IMR-90 (cell line): Measurements from ENCODE around the gene TNFRSF18. TPM values are rescaled to one million over a fixed set of nuclear protein-coding genes. Genes with fewer than 3 reads are reported as not detected.

Source experiments
- ATAC-seq: fragments of 200-7000 bp; cut with Tn5 transposase; 2 replicates; pipeline ENCODE4 v1.9.1; 2020; ENCODE audit warnings: low read depth, mild to moderate bottlenecking, moderate library complexity
- BruUV-seq: library from RNA; stranded (reverse); fragments of 400-500 nt; replicated peaks from 2 replicates; lab custom pipeline; 2021; lab: Mats Ljungman, UMichigan
- CTCF ChIA-PET: fragments of 300-600 bp; formaldehyde crosslinking; extraction: SDS; loops from one replicate; lab custom pipeline; 2021; ENCODE audit warnings: antibody characterized with exemption; lab: Yijun Ruan, JAX
- POLR2A ChIA-PET: fragments of 300-600 bp; sonication (Branson Sonifier 250); formaldehyde crosslinking; loops from one replicate; lab custom pipeline; 2022; ENCODE audit warnings: antibody characterized with exemption; ENCODE audit not compliant: unreplicated experiment; lab: Charles Lee
- DNase-seq: peaks from one replicate; pipeline ENCODE4 v3.0.0; 2013
- H2AFZ ChIP-seq: replicated peaks from 2 replicates; pipeline ENCODE3; 2013; ENCODE audit warnings: low read length, mild to moderate bottlenecking; ENCODE audit not compliant: poor library complexity
- H2AK5ac ChIP-seq: 2 replicates; pipeline ENCODE4 v1.6.1; 2013; ENCODE audit warnings: low read depth, low read length, inconsistent platforms
- H2AK9ac ChIP-seq: replicated peaks from 2 replicates; pipeline ENCODE3; 2013; ENCODE audit warnings: mild to moderate bottlenecking, low read depth, low read length, moderate library complexity; ENCODE audit not compliant: poor library complexity
- H2BK120ac ChIP-seq: 2 replicates; pipeline ENCODE4 v1.6.1; 2013; ENCODE audit warnings: low read depth, low read length, inconsistent platforms
- H2BK15ac ChIP-seq: 3 replicates; pipeline ENCODE4 v1.6.1; 2013; ENCODE audit warnings: low read depth, low read length, inconsistent platforms
- H2BK20ac ChIP-seq: 2 replicates; pipeline ENCODE4 v1.6.1; 2013; ENCODE audit warnings: low read depth, mild to moderate bottlenecking, inconsistent platforms, low read length, moderate library complexity
- H2BK5ac ChIP-seq: 2 replicates; pipeline ENCODE4 v1.6.1; 2013; ENCODE audit warnings: mild to moderate bottlenecking, low read depth, low read length, inconsistent platforms; ENCODE audit not compliant: poor library complexity, severe bottlenecking
- H3K14ac ChIP-seq: replicated peaks from 2 replicates; pipeline ENCODE4 v1.6.1; 2013; ENCODE audit warnings: low read depth, low read length, inconsistent platforms
- H3K18ac ChIP-seq: 2 replicates; pipeline ENCODE4 v1.6.1; 2013; ENCODE audit warnings: low read depth, low read length, control low read depth
- H3K23ac ChIP-seq: 2 replicates; pipeline ENCODE4 v1.6.1; 2013; ENCODE audit warnings: low read depth, low read length, inconsistent platforms
- H3K27ac ChIP-seq: 2 replicates; pipeline ENCODE4 v1.5.1; 2013; ENCODE audit warnings: mild to moderate bottlenecking, control low read depth, low read length; ENCODE audit not compliant: insufficient read depth
- H3K27me3 ChIP-seq: 2 replicates; pipeline ENCODE4 v1.6.1; 2013; ENCODE audit warnings: low read length; ENCODE audit not compliant: control insufficient read depth, insufficient read depth
- H3K36me3 ChIP-seq: 2 replicates; pipeline ENCODE4 v1.6.1; 2013; ENCODE audit warnings: low read length, mixed read lengths; ENCODE audit not compliant: control insufficient read depth, insufficient read depth
- H3K4ac ChIP-seq: 2 replicates; pipeline ENCODE4 v1.6.1; 2013; ENCODE audit warnings: low read depth, low read length, inconsistent platforms
- H3K4me1 ChIP-seq: 2 replicates; pipeline ENCODE4 v1.6.1; 2013; ENCODE audit warnings: low read length, mixed read lengths; ENCODE audit not compliant: control insufficient read depth, insufficient read depth
- H3K4me2 ChIP-seq: 2 replicates; pipeline ENCODE4 v1.6.1; 2013; ENCODE audit warnings: low read depth, mild to moderate bottlenecking, control low read depth, low read length, moderate library complexity
- H3K4me3 ChIP-seq: 2 replicates; pipeline ENCODE4 v1.5.1; 2013; ENCODE audit warnings: low read depth, mild to moderate bottlenecking, control low read depth, low read length, moderate library complexity; ENCODE audit not compliant: insufficient read depth
- H3K56ac ChIP-seq: 2 replicates; pipeline ENCODE4 v1.6.1; 2013; ENCODE audit warnings: low read length, inconsistent platforms; ENCODE audit not compliant: insufficient read depth; ENCODE audit errors: extremely low read depth
- H3K79me1 ChIP-seq, 2 experiments: 2 replicates each; pipeline ENCODE4 v1.6.1; 2013; ENCODE audit warnings: low read length in 2 of 2, inconsistent platforms in 1 of 2, low read depth in 1 of 2
- H3K9ac ChIP-seq: 2 replicates; pipeline ENCODE4 v1.6.1; 2013; ENCODE audit warnings: low read depth, low read length, control low read depth
- H3K9me1 ChIP-seq: 2 replicates; pipeline ENCODE4 v1.6.1; 2013; ENCODE audit warnings: low read length, inconsistent platforms; ENCODE audit not compliant: insufficient read depth
- H3K9me3 ChIP-seq: 2 replicates; pipeline ENCODE4 v1.6.1; 2013; ENCODE audit warnings: low read length; ENCODE audit not compliant: control insufficient read depth, insufficient read depth
- H4K20me1 ChIP-seq: 2 replicates; pipeline ENCODE4 v1.6.1; 2013; ENCODE audit warnings: low read length, inconsistent platforms; ENCODE audit not compliant: insufficient read depth
- H4K5ac ChIP-seq: 2 replicates; pipeline ENCODE4 v1.6.1; 2013; ENCODE audit warnings: mild to moderate bottlenecking, low read depth, low read length, control low read depth
- H4K8ac ChIP-seq, 2 experiments: 2 replicates each; pipeline ENCODE4 v1.6.1; 2013; ENCODE audit warnings: low read depth in 2 of 2, low read length in 2 of 2, control low read depth in 1 of 2, inconsistent platforms in 1 of 2
- H4K91ac ChIP-seq: 2 replicates; pipeline ENCODE4 v1.6.1; 2013; ENCODE audit warnings: low read depth, low read length, inconsistent platforms; ENCODE audit not compliant: insufficient read depth
- BHLHE40 ChIP-seq: fragments of 150-350 bp; IDR thresholded peaks from 2 replicates; pipeline ENCODE4 v1.6.1; 2016; ENCODE audit warnings: mild to moderate bottlenecking, low read depth, low read length
- CEBPB ChIP-seq: IDR thresholded peaks from 2 replicates; pipeline ENCODE4 v1.6.1; 2012; ENCODE audit warnings: low read depth, low read length, improper control_type of control experiment
- CHD1 ChIP-seq: IDR thresholded peaks from 2 replicates; pipeline ENCODE4 v1.6.1; 2012; ENCODE audit warnings: low read depth, low read length, improper control_type of control experiment
- FOS ChIP-seq: fragments of 150-350 bp; IDR thresholded peaks from 2 replicates; pipeline ENCODE4 v1.6.1; 2016; ENCODE audit warnings: low read depth, low read length
- MAFK ChIP-seq: IDR thresholded peaks from 2 replicates; pipeline ENCODE4 v1.6.1; 2012; ENCODE audit warnings: low read depth, low read length, improper control_type of control experiment
- MAZ ChIP-seq: IDR thresholded peaks from 2 replicates; pipeline ENCODE4 v1.6.1; 2012; ENCODE audit warnings: low read depth, mild to moderate bottlenecking, low read length, improper control_type of control experiment, moderate library complexity, borderline replicate concordance
- MXI1 ChIP-seq: IDR thresholded peaks from 2 replicates; pipeline ENCODE4 v1.6.1; 2012; ENCODE audit warnings: low read depth, mild to moderate bottlenecking, low read length, moderate library complexity, borderline replicate concordance
- NFE2L2 ChIP-seq: fragments of 150-350 bp; IDR thresholded peaks from 2 replicates; pipeline ENCODE4 v1.6.1; 2016; ENCODE audit warnings: low read depth, mild to moderate bottlenecking, low read length
- POLR2A ChIP-seq: IDR thresholded peaks from 2 replicates; pipeline ENCODE4 v1.6.1; 2012; ENCODE audit warnings: mild to moderate bottlenecking, low read depth, low read length
- RAD21 ChIP-seq: IDR thresholded peaks from 2 replicates; pipeline ENCODE4 v1.6.1; 2012; ENCODE audit warnings: low read length, improper control_type of control experiment
- RCOR1 ChIP-seq: IDR thresholded peaks from 2 replicates; pipeline ENCODE4 v1.6.1; 2012; ENCODE audit warnings: mild to moderate bottlenecking, low read length, improper control_type of control experiment; ENCODE audit not compliant: insufficient replicate concordance
- RFX5 ChIP-seq: IDR thresholded peaks from 2 replicates; pipeline ENCODE4 v1.8.0; 2012; ENCODE audit warnings: low read depth, mild to moderate bottlenecking, low read length, moderate library complexity
- SMC3 ChIP-seq: fragments of 150-350 bp; IDR thresholded peaks from 2 replicates; pipeline ENCODE4 v1.6.1; 2016; ENCODE audit warnings: low read depth, mild to moderate bottlenecking, antibody characterized with exemption, low read length, moderate library complexity
- WGBS, 2 experiments: methylation state at CpG; one replicate each; pipeline versions ENCODE4 v1.1.5 to v1.1.7; 2013; ENCODE audit warnings: missing lambda C conversion rate in 2 of 2; ENCODE audit not compliant: insufficient read length in 1 of 2; ENCODE audit errors: extremely low coverage in 2 of 2; 5-methylcytosine and 5-hydroxymethylcytosine counted together
- dilution Hi-C: fragments of 300-500 bp; cut with HindIII; formaldehyde crosslinking; loops from one replicate; pipeline ENCODE4 v1.14.3; 2018; ENCODE audit warnings: low sequenced_read_pairs; ENCODE audit not compliant: unreplicated experiment
- in situ Hi-C: fragments of 300-500 bp; cut with MboI; formaldehyde crosslinking; loops from 3 replicates; pipeline ENCODE4 v1.14.3; 2019; ENCODE audit warnings: low sequenced_read_pairs, inconsistent platforms, mixed read lengths
- intact Hi-C: fragments of 100-400 bp; cut with micrococcal nuclease; formaldehyde crosslinking; loops from 2 replicates; pipeline ENCODE4 v1.10.0; 2022
- polyA plus RNA-seq, 3 experiments: library from polyadenylated mRNA; depleted of rRNA; stranded (reverse); fragments of >200 nt; gene quantifications; 2 replicates each; pipeline ENCODE4 v1.2.3, GENCODE V29; 2012; ENCODE audit warnings: low replicate concordance in 1 of 3
- total RNA-seq: library from RNA; depleted of rRNA; stranded (reverse); fragments of >200 nt; gene quantifications from 2 replicates; pipeline ENCODE4 v1.2.3, GENCODE V29; 2012
- TF ChIP-seq, protein P1 (sequence below): fragments of 150-350 bp; IDR thresholded peaks from 2 replicates; pipeline ENCODE4 v1.6.1; 2016; ENCODE audit warnings: low read depth, mild to moderate bottlenecking, low read length, moderate library complexity, borderline replicate concordance
- TF ChIP-seq, protein P2 (sequence below): conservative IDR thresholded peaks from 2 replicates; pipeline ENCODE4 v1.5.1; 2012; ENCODE audit warnings: mild to moderate bottlenecking, low read depth, low read length, improper control_type of control experiment
- TF ChIP-seq, protein P3 (sequence below): fragments of 150-350 bp; IDR thresholded peaks from 2 replicates; pipeline ENCODE4 v1.6.1; 2017; ENCODE audit warnings: mild to moderate bottlenecking, antibody characterized with exemption, low read length, low read depth

Gene TNFRSF18
- total and polyA plus RNA-seq, 2 of the 4 experiments (the other 2 are of a cell fraction), result 0.18 to 1.0 TPM

DNA sequence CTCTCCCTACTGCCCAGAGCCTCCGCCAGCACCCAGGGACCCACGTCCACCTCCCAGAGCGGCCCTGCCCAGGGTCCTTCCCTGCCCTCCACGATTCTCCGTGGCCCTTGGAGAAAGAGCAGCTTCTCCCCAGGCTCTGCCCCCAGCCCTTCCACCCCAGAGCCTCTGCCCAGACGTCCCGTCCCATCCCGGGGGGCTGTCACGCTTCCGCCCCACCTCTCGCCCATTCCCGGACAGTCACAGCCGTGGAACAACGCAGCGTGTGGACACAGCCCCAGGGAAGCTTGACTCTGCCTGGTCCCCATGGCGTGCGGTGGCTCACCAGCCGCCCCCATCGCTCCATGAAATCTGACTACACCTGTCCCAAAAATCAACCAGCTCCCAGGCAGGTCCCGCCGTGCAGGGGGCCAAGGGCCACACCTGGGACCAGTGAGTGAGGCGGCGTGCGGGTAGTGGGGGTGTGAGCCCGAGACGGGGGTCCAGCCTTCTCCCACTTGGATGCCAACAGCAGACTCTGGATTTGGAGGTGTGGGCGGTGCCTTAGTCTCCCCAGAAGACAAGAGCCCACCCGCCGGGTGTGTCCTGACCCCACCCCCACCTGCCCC is 45.2 kb downstream of the TNFRSF18 start:
- H2BK20ac ChIP-seq, result no peak overlapping the region
- no peaks in the 10 kb centered on the region; the same call in 1 of the 2 replicates for H3K9me1 ChIP-seq
- H3K18ac ChIP-seq, result no peak overlapping the region
- H3K36me3 ChIP-seq, result no peaks in the 10 kb centered on the region
- H3K14ac ChIP-seq, result no peak overlapping the region
- H2BK120ac ChIP-seq, result no peak overlapping the region
- ChIA-PET CTCF (no interaction called here), POLR2A (no interaction called here)
- H3K27ac ChIP-seq, result no peak overlapping the region
- H3K4me1 ChIP-seq, result peaks cover 11% of the 10 kb centered on the region
- H3K27me3 ChIP-seq, result peaks cover 11% of the 10 kb centered on the region; the same call in 1 of the 2 replicates
- no peak overlapping the region for H2AK9ac ChIP-seq
- no peak overlapping the region for H2BK15ac ChIP-seq
- WGBS, 2 experiments, result 95% methylated on average over 8 of the region's 29 CpGs; no CpG with 5 or more reads in 1 of the 2 experiments
- no peaks in the 10 kb centered on the region for H4K20me1 ChIP-seq
- ATAC-seq, result no peak
- no peaks in the 10 kb centered on the region for H3K79me1 ChIP-seq
- H3K9me3 ChIP-seq, result no peaks in the 10 kb centered on the region
- H3K4me2 ChIP-seq, result no peak overlapping the region
- no peak overlapping the region for H4K91ac ChIP-seq
- TF ChIP-seq RAD21 (no peak), SMC3 (no peak), NFE2L2 (no peak), RFX5 (no peak), MAFK (no peak), MXI1 (no peak), BHLHE40 (no peak), CEBPB (no peak), FOS (no peak), POLR2A (no peak), RCOR1 (no peak), CHD1 (no peak), MAZ (no peak)
- TF ChIP-seq, protein P1, sequence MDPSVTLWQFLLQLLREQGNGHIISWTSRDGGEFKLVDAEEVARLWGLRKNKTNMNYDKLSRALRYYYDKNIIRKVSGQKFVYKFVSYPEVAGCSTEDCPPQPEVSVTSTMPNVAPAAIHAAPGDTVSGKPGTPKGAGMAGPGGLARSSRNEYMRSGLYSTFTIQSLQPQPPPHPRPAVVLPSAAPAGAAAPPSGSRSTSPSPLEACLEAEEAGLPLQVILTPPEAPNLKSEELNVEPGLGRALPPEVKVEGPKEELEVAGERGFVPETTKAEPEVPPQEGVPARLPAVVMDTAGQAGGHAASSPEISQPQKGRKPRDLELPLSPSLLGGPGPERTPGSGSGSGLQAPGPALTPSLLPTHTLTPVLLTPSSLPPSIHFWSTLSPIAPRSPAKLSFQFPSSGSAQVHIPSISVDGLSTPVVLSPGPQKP, result no peak
- TF ChIP-seq, protein P2, sequence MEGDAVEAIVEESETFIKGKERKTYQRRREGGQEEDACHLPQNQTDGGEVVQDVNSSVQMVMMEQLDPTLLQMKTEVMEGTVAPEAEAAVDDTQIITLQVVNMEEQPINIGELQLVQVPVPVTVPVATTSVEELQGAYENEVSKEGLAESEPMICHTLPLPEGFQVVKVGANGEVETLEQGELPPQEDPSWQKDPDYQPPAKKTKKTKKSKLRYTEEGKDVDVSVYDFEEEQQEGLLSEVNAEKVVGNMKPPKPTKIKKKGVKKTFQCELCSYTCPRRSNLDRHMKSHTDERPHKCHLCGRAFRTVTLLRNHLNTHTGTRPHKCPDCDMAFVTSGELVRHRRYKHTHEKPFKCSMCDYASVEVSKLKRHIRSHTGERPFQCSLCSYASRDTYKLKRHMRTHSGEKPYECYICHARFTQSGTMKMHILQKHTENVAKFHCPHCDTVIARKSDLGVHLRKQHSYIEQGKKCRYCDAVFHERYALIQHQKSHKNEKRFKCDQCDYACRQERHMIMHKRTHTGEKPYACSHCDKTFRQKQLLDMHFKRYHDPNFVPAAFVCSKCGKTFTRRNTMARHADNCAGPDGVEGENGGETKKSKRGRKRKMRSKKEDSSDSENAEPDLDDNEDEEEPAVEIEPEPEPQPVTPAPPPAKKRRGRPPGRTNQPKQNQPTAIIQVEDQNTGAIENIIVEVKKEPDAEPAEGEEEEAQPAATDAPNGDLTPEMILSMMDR, result no peak
- TF ChIP-seq, protein P3, sequence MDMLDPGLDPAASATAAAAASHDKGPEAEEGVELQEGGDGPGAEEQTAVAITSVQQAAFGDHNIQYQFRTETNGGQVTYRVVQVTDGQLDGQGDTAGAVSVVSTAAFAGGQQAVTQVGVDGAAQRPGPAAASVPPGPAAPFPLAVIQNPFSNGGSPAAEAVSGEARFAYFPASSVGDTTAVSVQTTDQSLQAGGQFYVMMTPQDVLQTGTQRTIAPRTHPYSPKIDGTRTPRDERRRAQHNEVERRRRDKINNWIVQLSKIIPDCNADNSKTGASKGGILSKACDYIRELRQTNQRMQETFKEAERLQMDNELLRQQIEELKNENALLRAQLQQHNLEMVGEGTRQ, result no peak
- H3K4ac ChIP-seq, result no peak overlapping the region
- no peak overlapping the region for H3K56ac ChIP-seq
- no peak overlapping the region for H3K9ac ChIP-seq
- in situ Hi-C loops (no loop called here), dilution Hi-C loops (no loop called here), intact Hi-C loops (no loop called here)
- H3K23ac ChIP-seq, result no peak overlapping the region
- H3K4me3 ChIP-seq, result no peak overlapping the region
- H4K5ac ChIP-seq, result no peak overlapping the region
- no TSS peak for BruUV-seq
- no peak overlapping the region for H2AK5ac ChIP-seq
- no peak for DNase-seq
- H2BK5ac ChIP-seq, result no peak overlapping the region
- no peak overlapping the region for H4K8ac ChIP-seq
- H2AFZ ChIP-seq, result no peak overlapping the region
